CD4-positive, alpha-beta T cell treated with Interleukin-1 beta for 1 hour (primary cell): ENCODE data around the gene NPRL2.

ENCODE experiments used
- DNase-seq, 2 donors: peaks; one replicate each; pipeline ENCODE4 v3.0.0-alpha.2; 2020 to 2022

Gene NPRL2

GRCh38 chr3:50347187-50347813 lies 3.3 kb downstream of the NPRL2 start:
- peak; percentile 85 to 87 for DNase-seq

GRCh38 chr3:50345586-50346234 lies 4.9 kb downstream of the NPRL2 start, which contains the start of gene ZMYND10:
ZMYND10 (minus strand) TSS chr3:50345732; CDS start chr3:50345579, 153 bp downstream.
- peak; percentile 80 for DNase-seq

GRCh38 chr3:50345008-50345407 lies 5.6 kb downstream of the NPRL2 start:
- no peak for DNase-seq

- no peak for DNase-seq
Observed at GRCh38 chr3:50342813-50343633, 7.6 kb downstream of the NPRL2 start.

- DNase-seq: no peak
Observed at GRCh38 chr3:50341996-50342650, 8.5 kb downstream of the NPRL2 start.

- DNase-seq: no peak
Observed at GRCh38 chr3:50341537-50341936, 9.0 kb downstream of the NPRL2 start.

- DNase-seq: peak; percentile 72 to 79
Observed at GRCh38 chr3:50340448-50341329, 9.9 kb downstream of the NPRL2 start, which contains the start of gene RASSF1. RASSF1 (minus strand) TSS chr3:50340836; CDS start chr3:50340805, 31 bp downstream.

GRCh38 chr3:50340147-50340447 lies 10.5 kb downstream of the NPRL2 start:
- DNase-seq: no peak

- DNase-seq: no peak
Observed at GRCh38 chr3:50339485-50340146, 11.0 kb downstream of the NPRL2 start.

GRCh38 chr3:50338965-50339364 lies 11.6 kb downstream of the NPRL2 start:
- no peak for DNase-seq

- peak; percentile 95 to 97 for DNase-seq
Observed at GRCh38 chr3:50337175-50337861, 13.3 kb downstream of the NPRL2 start.

- no peak for DNase-seq
Observed at GRCh38 chr3:50336452-50337174, 14.0 kb downstream of the NPRL2 start.

- DNase-seq: no peak
Observed at GRCh38 chr3:50334339-50335075, 16.1 kb downstream of the NPRL2 start.

- DNase-seq: peak in 1 of 2 donors; percentile 40
Observed at GRCh38 chr3:50333744-50334328, 16.7 kb downstream of the NPRL2 start.

- DNase-seq: no peak
Observed at GRCh38 chr3:50331364-50331907, 19.1 kb downstream of the NPRL2 start.

- DNase-seq: no peak
Observed at GRCh38 chr3:50330330-50330729, 20.2 kb downstream of the NPRL2 start.

GRCh38 chr3:50327943-50328691 lies 22.5 kb downstream of the NPRL2 start, which contains the start of gene TUSC2:
TUSC2 (minus strand) TSS chr3:50328223; CDS start chr3:50328099, 124 bp downstream.
- peak; percentile 95 for DNase-seq

GRCh38 chr3:50327129-50327528 lies 23.4 kb downstream of the NPRL2 start:
- no peak for DNase-seq
